ELF-1 (cell line): Measurements from ENCODE around the gene PILRA.
A peak's percentile ranks its signal among the peaks of the same experiment; 100 is the strongest.
"Not testable (repeated sequence)": the region's sequence is repeated elsewhere in the genome, so short reads cannot be mapped to it uniquely, and the experiment has no call there.

Source experiments
- DNase-seq: peaks from one replicate; pipeline ENCODE4 v3.0.0-alpha.2; 2016; ENCODE audit warnings: low read depth, low spot score

The PILRA gene

GRCh38 chr7:100380196-100380595, 6.9 kb downstream of the PILRA start:
- no peak for DNase-seq

- DNase-seq = not testable (repeated sequence)
These were observed 8.4 kb downstream of the PILRA start for GRCh38 chr7:100381531-100382233.

- peak; percentile 53 for DNase-seq
These were observed 9.1 kb downstream of the PILRA start for GRCh38 chr7:100382234-100382853.

- no peak for DNase-seq
These were observed 11.5 kb downstream of the PILRA start for GRCh38 chr7:100384628-100385294.

- no peak for DNase-seq
These were observed 13.7 kb downstream of the PILRA start for GRCh38 chr7:100386940-100387339.

- no peak for DNase-seq
These were observed 14.4 kb downstream of the PILRA start for GRCh38 chr7:100387695-100388094.

GRCh38 chr7:100389437-100390088, 16.3 kb downstream of the PILRA start:
- DNase-seq = no peak

GRCh38 chr7:100390286-100391009, 17.2 kb downstream of the PILRA start:
- DNase-seq = no peak

- no peak for DNase-seq
These were observed 20.1 kb downstream of the PILRA start for GRCh38 chr7:100393233-100393905.

- DNase-seq = no peak
These were observed 20.8 kb downstream of the PILRA start for GRCh38 chr7:100394077-100394476.

- DNase-seq = no peak
These were observed 23.2 kb downstream of the PILRA start for GRCh38 chr7:100396421-100396982.

- DNase-seq = no peak
These were observed 24.2 kb downstream of the PILRA start for GRCh38 chr7:100397315-100398081.

GRCh38 chr7:100398239-100398638, 25.0 kb downstream of the PILRA start:
- no peak for DNase-seq

- DNase-seq = no peak
These were observed 26.8 kb downstream of the PILRA start for GRCh38 chr7:100400041-100400440.

GRCh38 chr7:100400656-100401055, 27.4 kb downstream of the PILRA start:
- DNase-seq = peak; percentile 72

GRCh38 chr7:100401811-100402210, 28.5 kb downstream of the PILRA start:
- no peak for DNase-seq

- DNase-seq = no peak
These were observed 29.0 kb downstream of the PILRA start for GRCh38 chr7:100402241-100402640.

GRCh38 chr7:100406767-100407166, 33.5 kb downstream of the PILRA start:
- DNase-seq = no peak

GRCh38 chr7:100407285-100408180, 34.2 kb downstream of the PILRA start:
- DNase-seq = peak; percentile 61
